WTC11 (cell line): ENCODE data around the gene FGD3. TPM values are rescaled to one million over a fixed set of nuclear protein-coding genes. Genes with fewer than 3 reads are reported as not detected.

Experiments used
- ATAC-seq: fragments of 200-7000 bp; cut with Tn5 transposase; 2 replicates; pipeline ENCODE4 v1.10.0; 2021; ENCODE audit warnings: mild to moderate bottlenecking, moderate library complexity
- CTCF ChIA-PET: fragments of 300-600 bp; sonication (Branson Sonifier 250); formaldehyde crosslinking; loops from one replicate; lab custom pipeline; 2021; ENCODE audit warnings: antibody characterized with exemption; lab: Charles Lee
- POLR2A ChIA-PET: fragments of 350-600 bp; sonication (Branson Sonifier 250); formaldehyde crosslinking; loops from one replicate; lab custom pipeline; 2021; ENCODE audit warnings: antibody characterized with exemption; lab: Charles Lee
- DNase-seq: peaks from one replicate; pipeline ENCODE4 v3.0.0; 2021; ENCODE audit warnings: low spot score
- H3K27ac Mint-ChIP-seq: 2 replicates; pipeline ENCODE4 v1.8.0; 2021; ENCODE audit warnings: mixed read lengths
- H3K27me3 Mint-ChIP-seq: 2 replicates; pipeline ENCODE4 v1.8.0; 2021; ENCODE audit warnings: low read depth, mild to moderate bottlenecking, moderate library complexity, mixed read lengths
- H3K36me3 Mint-ChIP-seq: 2 replicates; pipeline ENCODE4 v1.8.0; 2021; ENCODE audit warnings: mixed read lengths
- H3K4me1 Mint-ChIP-seq: 2 replicates; pipeline ENCODE4 v1.8.0; 2022; ENCODE audit warnings: mixed read lengths
- H3K4me3 Mint-ChIP-seq: 2 replicates; pipeline ENCODE4 v1.8.0; 2021; ENCODE audit warnings: mild to moderate bottlenecking, moderate library complexity, mixed read lengths
- H3K9me3 Mint-ChIP-seq: 2 replicates; pipeline ENCODE4 v1.8.0; 2021; ENCODE audit warnings: mixed read lengths
- CREM ChIP-seq: sonication (generic); formaldehyde crosslinking; IDR thresholded peaks from 2 replicates; pipeline ENCODE4 v1.8.1; 2022; ENCODE audit warnings: mild to moderate bottlenecking, missing genetic modification reagents, moderate library complexity
- E2F5 ChIP-seq: sonication (generic); formaldehyde crosslinking; IDR thresholded peaks from 2 replicates; pipeline ENCODE4 v1.8.1; 2022; ENCODE audit warnings: mild to moderate bottlenecking, moderate library complexity, missing genetic modification reagents
- FOXP4 ChIP-seq: sonication (generic); formaldehyde crosslinking; IDR thresholded peaks from 2 replicates; pipeline ENCODE4 v1.8.0; 2022; ENCODE audit warnings: mild to moderate bottlenecking, missing genetic modification reagents
- GRHL2 ChIP-seq: fragments of 250-450 bp; sonication (Bioruptor Pico); IDR thresholded peaks from 2 replicates; pipeline ENCODE4 v1.8.0; 2022; ENCODE audit warnings: mild to moderate bottlenecking, moderate library complexity; ENCODE audit not compliant: insufficient replicate concordance, severe bottlenecking
- HMGXB4 ChIP-seq: sonication (generic); formaldehyde crosslinking; IDR thresholded peaks from 2 replicates; pipeline ENCODE4 v1.8.1; 2023; ENCODE audit warnings: mild to moderate bottlenecking, moderate library complexity, missing genetic modification reagents
- IRF1 ChIP-seq: sonication (generic); formaldehyde crosslinking; IDR thresholded peaks from 2 replicates; pipeline ENCODE4 v1.8.0; 2023; ENCODE audit warnings: missing genetic modification reagents
- MYBL2 ChIP-seq: sonication (generic); formaldehyde crosslinking; IDR thresholded peaks from 2 replicates; pipeline ENCODE4 v1.8.1; 2023; ENCODE audit warnings: mild to moderate bottlenecking, moderate library complexity, missing genetic modification reagents
- NFE2L1 ChIP-seq: sonication (generic); formaldehyde crosslinking; IDR thresholded peaks from 2 replicates; pipeline ENCODE4 v1.8.1; 2023; ENCODE audit warnings: missing genetic modification reagents
- NFYB ChIP-seq: sonication (generic); formaldehyde crosslinking; conservative IDR thresholded peaks from 2 replicates; pipeline ENCODE4 v1.8.0; 2022; ENCODE audit warnings: low read depth, missing genetic modification reagents
- NR1H2 ChIP-seq: sonication (generic); formaldehyde crosslinking; IDR thresholded peaks from 2 replicates; pipeline ENCODE4 v1.9.0; 2021; ENCODE audit warnings: mild to moderate bottlenecking, moderate library complexity, missing genetic modification reagents
- PRRX2 ChIP-seq: fragments of 250-450 bp; sonication (Bioruptor Pico); IDR thresholded peaks from 2 replicates; pipeline ENCODE4 v1.8.0; 2021; ENCODE audit warnings: mild to moderate bottlenecking
- RELA ChIP-seq: sonication (generic); formaldehyde crosslinking; IDR thresholded peaks from 2 replicates; pipeline ENCODE4 v1.8.1; 2022; ENCODE audit warnings: missing genetic modification reagents, mild to moderate bottlenecking, borderline replicate concordance
- ZSCAN18 ChIP-seq: fragments of 250-450 bp; sonication (Bioruptor Pico); IDR thresholded peaks from 2 replicates; pipeline ENCODE4 v2.1.2; 2022; ENCODE audit warnings: mild to moderate bottlenecking, moderate library complexity
- total RNA-seq: library from RNA; stranded (reverse); gene quantifications from 3 replicates; pipeline ENCODE4 v1.2.3, GENCODE V29; 2021
- TF ChIP-seq, protein P1 (sequence below): sonication (generic); formaldehyde crosslinking; IDR thresholded peaks from 2 replicates; pipeline ENCODE4 v1.8.0; 2022; ENCODE audit warnings: mild to moderate bottlenecking, missing genetic modification reagents

The FGD3 gene
- total RNA-seq, 1 experiment from 2014 or later: 1.9 TPM

DNA sequence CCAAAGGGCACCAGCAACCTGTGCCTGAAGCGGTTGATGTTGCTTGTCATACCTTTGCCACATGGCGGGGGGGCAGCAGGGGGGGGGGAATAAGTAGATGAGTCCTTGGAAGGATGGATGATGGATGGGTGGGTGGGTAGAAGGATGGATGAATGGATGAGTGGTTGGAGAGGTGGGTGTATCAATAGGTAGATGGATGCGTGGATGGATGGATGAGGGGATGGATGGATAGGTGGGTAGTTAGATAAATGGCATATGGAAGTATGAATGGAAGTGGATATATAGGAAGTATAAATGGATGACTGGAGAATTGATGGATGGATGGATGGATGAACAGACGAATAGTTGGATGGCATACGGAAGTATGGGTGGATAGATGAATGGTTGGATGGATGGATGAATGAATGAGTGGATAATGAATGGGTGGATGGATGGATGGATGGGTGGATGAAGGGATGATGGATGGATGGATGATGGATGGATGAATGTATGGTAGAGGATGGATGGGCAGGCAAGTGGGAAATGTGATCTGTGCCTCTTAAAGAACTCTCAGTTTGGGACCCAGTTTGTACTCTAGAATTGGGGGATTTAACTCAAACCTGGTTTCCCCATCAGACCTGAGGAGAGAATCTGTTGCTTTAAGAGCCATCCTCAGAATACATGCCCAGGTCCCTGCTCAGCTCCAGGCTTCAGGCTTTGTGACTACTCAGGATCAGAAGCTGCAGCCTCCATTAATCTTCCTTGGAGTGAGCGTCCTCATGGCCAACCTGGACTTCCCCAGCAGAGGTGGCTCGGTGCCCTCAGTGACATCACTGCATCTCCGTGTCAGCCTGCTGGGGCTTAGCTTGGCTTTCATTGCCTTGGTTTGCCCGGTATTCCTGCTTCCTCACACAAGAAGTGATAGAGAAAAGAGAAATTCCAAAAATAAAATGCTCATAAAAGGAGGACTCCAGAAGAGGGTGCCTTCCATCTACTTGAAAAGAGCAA lies 83.6 kb downstream of the FGD3 start (continued):
- TF ChIP-seq FOXP4 (CRISPR knock-in tag) (no peak), NFYB (CRISPR knock-in tag) (no peak), PRRX2 (CRISPR knock-in tag) (no peak), RELA (CRISPR knock-in tag) (no peak), IRF1 (CRISPR knock-in tag) (no peak), MYBL2 (CRISPR knock-in tag) (no peak), GRHL2 (CRISPR knock-in tag) (no peak), HMGXB4 (no peak), NFE2L1 (CRISPR knock-in tag) (no peak)

DNA sequence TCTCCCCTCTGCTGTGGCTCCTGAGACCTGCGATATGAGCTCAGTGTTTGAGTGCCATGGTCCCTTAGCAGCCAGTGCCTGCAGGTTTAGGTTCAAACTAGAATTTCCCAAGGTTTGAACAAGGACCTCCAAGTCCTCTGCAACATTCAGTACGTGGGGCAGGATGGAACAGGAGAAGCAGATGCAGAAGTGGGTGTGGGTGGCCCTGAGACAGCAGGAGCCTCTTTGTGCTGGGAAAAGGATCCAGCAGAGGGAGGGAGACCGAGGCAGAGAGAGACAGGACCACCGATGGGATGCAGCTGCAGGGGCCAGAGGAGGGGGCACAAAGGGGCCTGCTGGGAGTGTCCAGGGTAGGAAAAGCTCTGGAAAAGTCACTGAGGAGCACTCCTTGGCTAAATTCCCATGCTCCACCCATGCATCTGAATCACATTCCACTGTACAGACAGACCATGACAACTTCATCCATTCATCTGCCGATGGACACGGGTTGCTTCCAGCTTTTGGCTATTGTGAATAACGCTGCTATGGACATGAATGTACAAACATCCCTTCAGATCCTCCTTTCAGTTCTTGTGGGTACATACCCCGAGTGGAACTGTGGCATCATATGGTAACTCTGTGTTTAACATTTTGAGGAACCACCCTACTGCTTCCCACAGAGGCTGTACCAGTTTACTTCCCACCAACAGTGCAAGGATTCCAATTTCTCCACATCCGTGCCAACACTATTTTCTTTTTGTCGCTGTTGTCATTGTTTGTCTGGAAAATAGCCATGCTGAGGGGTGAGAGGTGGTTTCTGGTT lies 84.5 kb downstream of the FGD3 start:
- TF ChIP-seq, protein P1, sequence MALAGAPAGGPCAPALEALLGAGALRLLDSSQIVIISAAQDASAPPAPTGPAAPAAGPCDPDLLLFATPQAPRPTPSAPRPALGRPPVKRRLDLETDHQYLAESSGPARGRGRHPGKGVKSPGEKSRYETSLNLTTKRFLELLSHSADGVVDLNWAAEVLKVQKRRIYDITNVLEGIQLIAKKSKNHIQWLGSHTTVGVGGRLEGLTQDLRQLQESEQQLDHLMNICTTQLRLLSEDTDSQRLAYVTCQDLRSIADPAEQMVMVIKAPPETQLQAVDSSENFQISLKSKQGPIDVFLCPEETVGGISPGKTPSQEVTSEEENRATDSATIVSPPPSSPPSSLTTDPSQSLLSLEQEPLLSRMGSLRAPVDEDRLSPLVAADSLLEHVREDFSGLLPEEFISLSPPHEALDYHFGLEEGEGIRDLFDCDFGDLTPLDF: no peak
- no peak for TF ChIP-seq E2F5 (CRISPR knock-in tag)
- ATAC-seq: no peak
- DNase-seq: no peak
- CTCF ChIA-PET: interaction anchor here (0.9 kb wide), 1 partner anchor 28 kb away, joined by 3 read pairs; no protein-coding TSS in a partner anchor
- H3K27me3 Mint-ChIP-seq: no peaks in the 10 kb centered on the region
- H3K4me3 Mint-ChIP-seq: no peak overlapping the region
- no peaks in the 10 kb centered on the region for H3K36me3 Mint-ChIP-seq
- no peaks in the 10 kb centered on the region for H3K9me3 Mint-ChIP-seq
- H3K4me1 Mint-ChIP-seq: peaks cover 19% of the 10 kb centered on the region
- no peak overlapping the region for H3K27ac Mint-ChIP-seq
- POLR2A ChIA-PET: no interaction called here

DNA sequence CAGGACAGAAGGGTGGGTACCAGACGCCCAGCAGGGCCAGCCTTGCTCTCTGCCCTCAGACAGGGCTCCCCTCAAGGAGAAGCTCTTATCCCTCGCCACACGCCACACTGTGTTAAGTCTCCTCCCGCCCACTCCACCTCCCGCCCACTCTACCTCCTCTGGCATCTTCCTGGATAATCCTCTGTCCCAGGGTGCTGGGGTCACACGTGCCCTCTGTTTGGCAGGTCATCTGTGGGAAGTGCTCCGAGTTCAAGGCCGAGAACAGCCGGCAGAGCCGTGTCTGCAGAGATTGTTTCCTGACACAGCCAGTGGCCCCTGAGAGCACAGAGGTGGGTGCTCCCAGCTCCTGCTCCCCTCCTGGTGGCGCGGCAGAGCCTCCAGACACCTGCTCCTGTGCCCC lies 85.2 kb downstream of the FGD3 start:
- ATAC-seq (no peak), DNase-seq (no peak)
- Mint-ChIP-seq H3K27me3 (no peaks in the 10 kb centered on the region), H3K4me1 (peaks cover 20% of the 10 kb centered on the region), H3K27ac (no peak overlapping the region), H3K4me3 (no peak overlapping the region), H3K36me3 (no peaks in the 10 kb centered on the region), H3K9me3 (no peaks in the 10 kb centered on the region)
- no peak for TF ChIP-seq ZSCAN18 (CRISPR knock-in tag)
- no peak for TF ChIP-seq NR1H2 (CRISPR knock-in tag)
- TF ChIP-seq CREM (CRISPR knock-in tag): no peak
- POLR2A ChIA-PET: no interaction called here
- CTCF ChIA-PET: interaction anchor here (1.2 kb wide), 1 partner anchor 76 kb away, joined by 3 read pairs; no protein-coding TSS in a partner anchor
